Testis (tissue), 3 donors: ENCODE results near the gene NUP62. TPM values are rescaled to one million over a fixed set of nuclear protein-coding genes. Genes with fewer than 3 reads are reported as not detected.

Source experiments
- DNase-seq: peaks from one replicate; pipeline ENCODE4 v3.0.0-alpha.2; 2019
- H3K27ac ChIP-seq, 2 donors: fragments of 200-600 bp; sonication (generic); one replicate each; pipeline ENCODE4 v1.5.1; 2019
- H3K27me3 ChIP-seq: fragments of 200-600 bp; sonication (generic); one replicate; pipeline ENCODE4 v1.5.1; 2019
- H3K36me3 ChIP-seq: fragments of 200-600 bp; sonication (generic); one replicate; pipeline ENCODE4 v1.5.1; 2017; ENCODE audit warnings: low read depth; ENCODE audit errors: missing control alignments
- H3K4me1 ChIP-seq: fragments of 200-600 bp; sonication (generic); one replicate; pipeline ENCODE4 v1.5.1; 2019
- H3K4me3 ChIP-seq, 2 donors: fragments of 200-600 bp; sonication (generic); one replicate each; pipeline ENCODE4 v1.5.1; 2017 to 2019
- H3K9me3 ChIP-seq: fragments of 200-600 bp; sonication (generic); one replicate; pipeline ENCODE4 v1.5.1; 2017
- POLR2A ChIP-seq: fragments of 450-650 bp; IDR thresholded peaks from one replicate; pipeline ENCODE4 v1.6.1; 2017; ENCODE audit warnings: antibody characterized with exemption, mild to moderate bottlenecking, moderate library complexity
- WGBS, 2 donors: methylation state at CpG; one replicate each; pipeline ENCODE4 v1.1.5; 2018; 5-methylcytosine and 5-hydroxymethylcytosine counted together
- intact Hi-C: fragments of 100-400 bp; cut with DNase I; formaldehyde crosslinking; loops from one replicate; pipeline ENCODE4 v1.15.1; 2023; ENCODE audit warnings: low total_unique reads
- polyA plus RNA-seq: library from polyadenylated mRNA; stranded (reverse); fragments of 350-450 nt; fragmentation: Illumina TruSeq; extraction: RNeasy Lipid Tissue Mini Kit (QIAGEN cat#74804); gene quantifications from one replicate; pipeline ENCODE4 v1.2.3, GENCODE V29; 2014; ENCODE audit warnings: low read depth, low replicate concordance; ENCODE audit not compliant: insufficient read depth
- total RNA-seq, 2 donors: library from RNA; depleted of rRNA; stranded (reverse); fragments of >200 nt; gene quantifications; one replicate each; pipeline ENCODE4 v1.2.3, GENCODE V29; 2016
- TF ChIP-seq, protein P1 (sequence below), 3 experiments: fragments of 450-650 bp in 2 of 3; fragments of 200-600 bp in 1 of 3; sonication (generic) in 1 of 3; IDR thresholded peaks; one replicate each; pipeline ENCODE4 v1.5.1; 2016 to 2019; ENCODE audit warnings: antibody characterized with exemption in 3 of 3, mild to moderate bottlenecking in 2 of 3, moderate library complexity in 1 of 3

NUP62 gene
- total and polyA plus RNA-seq, 3 donors from 2014 or later, result 78.4 to 135 (median 112) TPM

DNA sequence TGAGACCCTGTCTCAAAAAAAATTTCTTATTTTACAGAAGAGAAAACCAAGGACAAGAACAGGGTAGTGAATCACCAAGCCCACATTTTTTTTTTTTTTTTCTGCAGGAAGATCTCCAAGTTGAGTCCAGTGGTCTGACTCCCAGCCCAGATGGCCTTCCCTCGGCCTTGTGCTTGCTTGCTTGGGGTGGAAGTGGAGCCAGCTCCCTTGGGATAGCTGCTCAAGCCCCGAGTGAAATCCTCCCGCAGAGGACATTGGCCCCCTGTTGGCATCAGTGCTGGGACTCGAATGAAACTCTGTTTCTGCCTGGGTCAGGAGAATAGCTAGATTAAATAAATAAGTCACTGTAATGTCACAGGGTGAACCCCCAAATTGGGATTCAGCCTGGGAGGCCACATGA is 9.4 kb upstream of the NUP62 start:
- Histone ChIP-seq H3K4me3 (no peak overlapping the region), H3K27me3 (no peaks in the 10 kb centered on the region), H3K4me1 (peaks cover 7% of the 10 kb centered on the region), H3K27ac (no peak overlapping the region), H3K9me3 (no peaks in the 10 kb centered on the region), H3K36me3 (no peaks in the 10 kb centered on the region)
- intact Hi-C loops, result no loop called here
- 19 to 40% methylated on average over 4 of the region's 4 CpGs for WGBS, 2 donors
- TF ChIP-seq, protein P1, sequence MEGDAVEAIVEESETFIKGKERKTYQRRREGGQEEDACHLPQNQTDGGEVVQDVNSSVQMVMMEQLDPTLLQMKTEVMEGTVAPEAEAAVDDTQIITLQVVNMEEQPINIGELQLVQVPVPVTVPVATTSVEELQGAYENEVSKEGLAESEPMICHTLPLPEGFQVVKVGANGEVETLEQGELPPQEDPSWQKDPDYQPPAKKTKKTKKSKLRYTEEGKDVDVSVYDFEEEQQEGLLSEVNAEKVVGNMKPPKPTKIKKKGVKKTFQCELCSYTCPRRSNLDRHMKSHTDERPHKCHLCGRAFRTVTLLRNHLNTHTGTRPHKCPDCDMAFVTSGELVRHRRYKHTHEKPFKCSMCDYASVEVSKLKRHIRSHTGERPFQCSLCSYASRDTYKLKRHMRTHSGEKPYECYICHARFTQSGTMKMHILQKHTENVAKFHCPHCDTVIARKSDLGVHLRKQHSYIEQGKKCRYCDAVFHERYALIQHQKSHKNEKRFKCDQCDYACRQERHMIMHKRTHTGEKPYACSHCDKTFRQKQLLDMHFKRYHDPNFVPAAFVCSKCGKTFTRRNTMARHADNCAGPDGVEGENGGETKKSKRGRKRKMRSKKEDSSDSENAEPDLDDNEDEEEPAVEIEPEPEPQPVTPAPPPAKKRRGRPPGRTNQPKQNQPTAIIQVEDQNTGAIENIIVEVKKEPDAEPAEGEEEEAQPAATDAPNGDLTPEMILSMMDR (IDR thresholded peaks at IDR 0.05), result no peak
- no peak for TF ChIP-seq POLR2A
- peak; percentile 50 for DNase-seq

GRCh38 chr19:49937750-49938381 is 8.6 kb upstream of the NUP62 start:
- Histone ChIP-seq H3K36me3 (no peaks in the 10 kb centered on the region), H3K4me3 (peak overlapping the region; percentile 41 to 49), H3K27me3 (no peaks in the 10 kb centered on the region), H3K27ac (no peak overlapping the region), H3K9me3 (no peaks in the 10 kb centered on the region), H3K4me1 (peaks cover 7% of the 10 kb centered on the region)
- intact Hi-C loops, result no loop called here
- WGBS, 2 donors, result 5 to 7% methylated on average over 19 to 35 of the region's 35 CpGs
- DNase-seq, result peak; percentile 86
- TF ChIP-seq, protein P1 (IDR thresholded peaks at IDR 0.05), result peak; percentile 94 to 97 (median 95)
- TF ChIP-seq POLR2A, result no peak

DNA sequence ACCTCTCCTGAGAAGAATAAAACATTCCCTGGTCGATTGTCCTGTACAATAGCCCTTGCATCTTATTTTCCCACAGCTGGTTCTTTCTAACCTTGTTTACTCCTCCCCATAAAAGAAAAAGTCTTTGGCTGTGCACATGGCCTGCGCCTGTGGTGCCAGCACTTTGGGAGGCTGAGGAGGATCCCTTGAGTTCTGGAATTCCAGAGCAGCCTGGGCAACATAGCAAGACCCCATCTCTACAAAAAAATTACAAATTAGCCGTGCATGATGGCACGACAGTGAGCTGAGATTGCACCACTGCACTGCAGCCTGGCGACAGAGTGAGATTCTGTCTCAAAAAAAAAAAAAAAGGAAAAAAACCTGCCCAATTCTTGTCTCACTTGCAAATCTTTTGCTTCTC is 7.2 kb upstream of the NUP62 start:
- intact Hi-C loops, result no loop called here
- H3K27me3 ChIP-seq, result no peaks in the 10 kb centered on the region
- WGBS, 2 donors, result 72 to 76% methylated on average over 5 of the region's 5 CpGs

GRCh38 chr19:49933643-49934042 is 4.3 kb upstream of the NUP62 start:
- peaks cover 7% of the 10 kb centered on the region for H3K4me1 ChIP-seq
- H3K27ac ChIP-seq, result no peak overlapping the region
- no peak overlapping the region for H3K4me3 ChIP-seq
- 80 to 86% methylated on average over 8 of the region's 8 CpGs for WGBS, 2 donors
- TF ChIP-seq, protein P1 (IDR thresholded peaks at IDR 0.05), result no peak
- TF ChIP-seq POLR2A, result no peak
- no peaks in the 10 kb centered on the region for H3K27me3 ChIP-seq
- no peaks in the 10 kb centered on the region for H3K9me3 ChIP-seq
- H3K36me3 ChIP-seq, result no peaks in the 10 kb centered on the region
- no peak for DNase-seq
- intact Hi-C loops, result no loop called here

More for the DNA sequence above, 7.2 kb upstream of the NUP62 start:
- Histone ChIP-seq H3K4me1 (peaks cover 7% of the 10 kb centered on the region), H3K9me3 (no peaks in the 10 kb centered on the region), H3K4me3 (no peak overlapping the region), H3K36me3 (no peaks in the 10 kb centered on the region), H3K27ac (no peak overlapping the region)
- no peak for DNase-seq
- TF ChIP-seq, protein P1 (IDR thresholded peaks at IDR 0.05), result no peak
- no peak for TF ChIP-seq POLR2A

- no peak overlapping the region for H3K27ac ChIP-seq
- H3K27me3 ChIP-seq, result no peaks in the 10 kb centered on the region
- H3K36me3 ChIP-seq, result no peaks in the 10 kb centered on the region
- H3K4me3 ChIP-seq, result no peak overlapping the region
- intact Hi-C loops, result no loop called here
- no peak for TF ChIP-seq POLR2A
- TF ChIP-seq, protein P1 (IDR thresholded peaks at IDR 0.05), result no peak
- peaks cover 9% of the 10 kb centered on the region for H3K4me1 ChIP-seq
- 88 to 94% methylated on average over 23 to 25 of the region's 25 CpGs for WGBS, 2 donors
- H3K9me3 ChIP-seq, result no peaks in the 10 kb centered on the region
- no peak for DNase-seq
These were observed 3.4 kb upstream of the NUP62 start for GRCh38 chr19:49932731-49933131.
